Cardiac muscle cell (in vitro differentiated cells and primary cell): ENCODE measurements around the gene ASB4. TPM values are rescaled to one million over a fixed set of nuclear protein-coding genes. Genes with fewer than 3 reads are reported as not detected.
A peak's percentile ranks its signal among the peaks of the same experiment; 100 is the strongest.

ENCODE experiments used
- DNase-seq, 2 donors: peaks; one replicate each; pipeline versions ENCODE4 v3.0.0 to v3.0.0-alpha.2; 2010 to 2017; ENCODE audit warnings: low read depth in 1 of 2, low spot score in 1 of 2
- H3K27ac ChIP-seq: fragments of 200-600 bp; sonication (generic); 2 replicates; pipeline ENCODE4 v1.5.1; 2016
- H3K27me3 ChIP-seq: fragments of 200-600 bp; sonication (generic); 2 replicates; pipeline ENCODE4 v1.6.0; 2016; ENCODE audit warnings: control low read depth
- H3K36me3 ChIP-seq: fragments of 200-600 bp; sonication (generic); 2 replicates; pipeline ENCODE4 v1.5.1; 2016; ENCODE audit warnings: control low read depth
- H3K4me1 ChIP-seq: fragments of 200-600 bp; sonication (generic); 2 replicates; pipeline ENCODE4 v1.8.1; 2017; ENCODE audit warnings: low read depth, mild to moderate bottlenecking, mixed run types
- H3K4me3 ChIP-seq: fragments of 200-600 bp; sonication (generic); 2 replicates; pipeline ENCODE4 v1.5.1; 2016; ENCODE audit warnings: mild to moderate bottlenecking
- H3K9me3 ChIP-seq: fragments of 200-600 bp; sonication (generic); 2 replicates; pipeline ENCODE4 v1.5.1; 2017; ENCODE audit warnings: low read depth, mild to moderate bottlenecking, control low read depth
- polyA plus RNA-seq: library from polyadenylated mRNA; unstranded; fragments of >200 nt; fragmentation: Nextera tagmentation; extraction: Ambion mirVana; gene quantifications from 2 replicates; pipeline ENCODE4 v1.2.1, GENCODE V29; 2016
- total RNA-seq: library from RNA; depleted of rRNA; stranded (reverse); fragments of >200 nt; gene quantifications from 2 replicates; pipeline ENCODE4 v1.2.3, GENCODE V29; 2016
- TF ChIP-seq, protein P1 (sequence below): IDR thresholded peaks from 2 replicates; pipeline ENCODE4 v1.5.1; 2012; ENCODE audit warnings: low read depth, mild to moderate bottlenecking, low read length

ASB4 gene
- total and polyA plus RNA-seq, 2 experiments from 2014 or later = 0.13 TPM; not detected in 1

DNA sequence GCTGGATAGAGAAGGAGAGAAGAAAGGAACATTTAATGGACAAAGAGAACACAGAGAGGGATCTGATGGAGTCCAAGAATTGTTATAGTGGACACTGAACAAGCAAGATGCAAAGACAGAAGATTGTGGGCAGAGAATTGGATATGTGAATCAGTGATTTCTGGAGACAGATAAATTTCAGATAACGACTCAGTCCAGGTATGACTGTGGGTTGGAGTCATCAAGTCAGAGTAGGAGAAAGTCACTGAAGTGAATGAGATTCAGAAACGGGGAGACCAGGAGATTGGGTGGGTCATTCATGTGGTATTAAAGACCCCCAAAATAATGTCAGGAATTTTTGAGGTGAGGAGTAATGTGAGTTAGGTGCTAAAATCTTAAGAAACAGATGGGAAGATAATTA, 23.0 kb downstream of the ASB4 start:
- H3K4me1 ChIP-seq = no peaks in the 10 kb centered on the region
- H3K4me3 ChIP-seq = no peak overlapping the region
- no peaks in the 10 kb centered on the region for H3K9me3 ChIP-seq
- no peak overlapping the region for H3K27ac ChIP-seq
- DNase-seq = no peak
- H3K27me3 ChIP-seq = no peaks in the 10 kb centered on the region
- TF ChIP-seq, protein P1, sequence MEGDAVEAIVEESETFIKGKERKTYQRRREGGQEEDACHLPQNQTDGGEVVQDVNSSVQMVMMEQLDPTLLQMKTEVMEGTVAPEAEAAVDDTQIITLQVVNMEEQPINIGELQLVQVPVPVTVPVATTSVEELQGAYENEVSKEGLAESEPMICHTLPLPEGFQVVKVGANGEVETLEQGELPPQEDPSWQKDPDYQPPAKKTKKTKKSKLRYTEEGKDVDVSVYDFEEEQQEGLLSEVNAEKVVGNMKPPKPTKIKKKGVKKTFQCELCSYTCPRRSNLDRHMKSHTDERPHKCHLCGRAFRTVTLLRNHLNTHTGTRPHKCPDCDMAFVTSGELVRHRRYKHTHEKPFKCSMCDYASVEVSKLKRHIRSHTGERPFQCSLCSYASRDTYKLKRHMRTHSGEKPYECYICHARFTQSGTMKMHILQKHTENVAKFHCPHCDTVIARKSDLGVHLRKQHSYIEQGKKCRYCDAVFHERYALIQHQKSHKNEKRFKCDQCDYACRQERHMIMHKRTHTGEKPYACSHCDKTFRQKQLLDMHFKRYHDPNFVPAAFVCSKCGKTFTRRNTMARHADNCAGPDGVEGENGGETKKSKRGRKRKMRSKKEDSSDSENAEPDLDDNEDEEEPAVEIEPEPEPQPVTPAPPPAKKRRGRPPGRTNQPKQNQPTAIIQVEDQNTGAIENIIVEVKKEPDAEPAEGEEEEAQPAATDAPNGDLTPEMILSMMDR = no peak
- no peaks in the 10 kb centered on the region for H3K36me3 ChIP-seq

GRCh38 chr7:95509199-95509598, 23.5 kb downstream of the ASB4 start:
- Histone ChIP-seq H3K9me3 (no peaks in the 10 kb centered on the region), H3K4me1 (no peaks in the 10 kb centered on the region), H3K36me3 (no peaks in the 10 kb centered on the region), H3K27me3 (no peaks in the 10 kb centered on the region), H3K27ac (no peak overlapping the region), H3K4me3 (no peak overlapping the region)
- TF ChIP-seq, protein P1 = no peak
- peak; percentile 52 to 81 for DNase-seq

DNA sequence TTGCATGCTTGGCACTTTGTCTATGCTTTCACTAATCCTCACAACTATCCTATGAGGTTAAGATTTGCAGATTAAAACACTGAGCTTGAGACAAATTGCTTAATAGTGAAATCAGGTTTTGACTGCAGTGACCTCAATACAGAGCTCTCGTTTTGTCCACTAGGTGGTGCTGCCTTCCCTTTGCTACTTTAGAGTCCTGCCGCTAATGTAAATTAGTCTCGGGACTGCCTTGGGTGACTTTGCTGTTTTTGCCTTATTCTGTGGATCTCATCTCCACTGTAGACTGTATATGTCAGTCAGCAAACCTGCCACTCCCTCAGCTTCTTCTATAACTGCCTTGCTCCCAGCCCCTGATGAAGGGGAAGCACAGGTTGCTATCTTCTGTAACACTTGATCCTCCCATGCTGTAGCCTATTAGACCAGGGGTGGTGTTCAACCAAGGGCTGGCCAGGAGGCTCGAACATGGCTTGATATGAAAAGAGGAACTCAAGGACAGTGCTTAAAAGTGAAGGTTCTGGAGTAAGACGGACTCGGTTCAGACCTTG, 26.0 kb downstream of the ASB4 start:
- Histone ChIP-seq H3K4me1 (no peaks in the 10 kb centered on the region), H3K27me3 (no peaks in the 10 kb centered on the region), H3K9me3 (no peaks in the 10 kb centered on the region), H3K27ac (no peak overlapping the region), H3K36me3 (no peaks in the 10 kb centered on the region), H3K4me3 (no peak overlapping the region)
- TF ChIP-seq, protein P1 = peak; percentile 89
- peak; percentile 75 to 86 for DNase-seq

- no peak overlapping the region for H3K4me3 ChIP-seq
- no peaks in the 10 kb centered on the region for H3K4me1 ChIP-seq
- no peak for DNase-seq
- no peaks in the 10 kb centered on the region for H3K36me3 ChIP-seq
- no peak overlapping the region for H3K27ac ChIP-seq
- no peaks in the 10 kb centered on the region for H3K9me3 ChIP-seq
- H3K27me3 ChIP-seq = peaks cover 18% of the 10 kb centered on the region
- TF ChIP-seq, protein P1 = no peak
Observed at GRCh38 chr7:95517458-95517857, 31.7 kb downstream of the ASB4 start.

- Histone ChIP-seq H3K9me3 (no peaks in the 10 kb centered on the region), H3K4me3 (no peak overlapping the region), H3K36me3 (no peaks in the 10 kb centered on the region), H3K4me1 (no peaks in the 10 kb centered on the region), H3K27ac (no peak overlapping the region), H3K27me3 (peaks cover 18% of the 10 kb centered on the region)
- TF ChIP-seq, protein P1 = no peak
- no peak for DNase-seq
Observed at GRCh38 chr7:95517870-95518269, 32.1 kb downstream of the ASB4 start.
